Endothelial cell of umbilical vein (primary cell): Measurements from ENCODE around the gene OR10G4. TPM values are rescaled to one million over a fixed set of nuclear protein-coding genes. Genes with fewer than 3 reads are reported as not detected.
"Not testable (repeated sequence)": the region's sequence is repeated elsewhere in the genome, so short reads cannot be mapped to it uniquely, and the experiment has no call there.

Experiments
- BruUV-seq: library from RNA; stranded (reverse); fragments of 400-500 nt; replicated peaks from 2 replicates; lab custom pipeline; 2021; lab: Mats Ljungman, UMichigan
- CTCF ChIA-PET: fragments of 300-600, 350-600 bp; sonication (Branson Sonifier 250); formaldehyde crosslinking; loops from one replicate; lab custom pipeline; 2021; ENCODE audit warnings: antibody characterized with exemption, inconsistent platforms; lab: Charles Lee
- POLR2A ChIA-PET: fragments of 300-600, 350-600 bp; sonication (Branson Sonifier 250); formaldehyde crosslinking; loops from one replicate; lab custom pipeline; 2021; ENCODE audit warnings: antibody characterized with exemption, inconsistent platforms; lab: Charles Lee
- DNase-seq: peaks from one replicate; pipeline ENCODE4 v3.0.0-alpha.2; 2011; ENCODE audit warnings: low read depth, low spot score
- FAIRE-seq: peaks from 2 replicates; lab custom pipeline; 2011; peaks lifted over from hg19 to GRCh38; lab: Jason Lieb, UNC
- H2AFZ ChIP-seq: 2 replicates; pipeline ENCODE4 v1.6.0; 2012; ENCODE audit warnings: low read depth, low read length, control low read depth, inconsistent platforms
- H3K27ac ChIP-seq: 2 replicates; pipeline ENCODE4 v1.5.1; 2011; ENCODE audit warnings: low read depth, mild to moderate bottlenecking, control low read depth, low read length, moderate library complexity; ENCODE audit not compliant: insufficient read depth
- H3K27me3 ChIP-seq, 2 experiments: 2 replicates each; pipeline versions ENCODE4 v1.6.0 to v1.6.1; 2011; ENCODE audit warnings: low read length in 2 of 2, mixed read lengths in 1 of 2; ENCODE audit not compliant: control insufficient read depth in 2 of 2, insufficient read depth in 2 of 2
- H3K36me3 ChIP-seq, 2 experiments: 2 replicates in 1 of 2; 3 replicates in 1 of 2; pipeline ENCODE4 v1.5.1; 2011; ENCODE audit warnings: low read length in 2 of 2, mild to moderate bottlenecking in 1 of 2, moderate library complexity in 1 of 2; ENCODE audit not compliant: control insufficient read depth in 2 of 2, insufficient read depth in 2 of 2; ENCODE audit errors: extremely low read depth in 1 of 2
- H3K4me1 ChIP-seq: 3 replicates; pipeline ENCODE4 v1.5.1; 2011; ENCODE audit warnings: mild to moderate bottlenecking, low read length; ENCODE audit not compliant: control insufficient read depth, insufficient read depth; ENCODE audit errors: extremely low read depth
- H3K4me2 ChIP-seq: 2 replicates; pipeline ENCODE4 v1.6.1; 2011; ENCODE audit warnings: low read length, control low read depth, mixed read lengths; ENCODE audit not compliant: insufficient read depth
- H3K4me3 ChIP-seq, 3 experiments: fragments of 200-600 bp in 1 of 3; sonication (generic), shearing (Covaris generic) in 1 of 3; replicated peaks in 1 of 3; 2 replicates each; pipeline ENCODE4 v1.5.1; 2011 to 2016; ENCODE audit warnings: control low read depth in 3 of 3, low read length in 3 of 3, mild to moderate bottlenecking in 2 of 3, inconsistent platforms in 1 of 3, low read depth in 1 of 3, moderate library complexity in 1 of 3; ENCODE audit not compliant: insufficient read depth in 1 of 3
- H3K79me2 ChIP-seq: 2 replicates; pipeline ENCODE4 v1.6.0; 2012; ENCODE audit warnings: low read length, inconsistent platforms; ENCODE audit not compliant: control insufficient read depth, insufficient read depth
- H3K9ac ChIP-seq: replicated peaks from 2 replicates; pipeline ENCODE3; 2011; ENCODE audit warnings: low read length, control low read depth; ENCODE audit not compliant: insufficient read depth; ENCODE audit errors: extremely low read depth
- H3K9me1 ChIP-seq: replicated peaks from 3 replicates; pipeline ENCODE4 v1.6.0; 2011; ENCODE audit warnings: mild to moderate bottlenecking, low read length; ENCODE audit not compliant: control insufficient read depth, insufficient read depth; ENCODE audit errors: extremely low read depth
- H3K9me3 ChIP-seq: replicated peaks from 2 replicates; pipeline ENCODE4 v1.5.1; 2012; ENCODE audit warnings: low read length, inconsistent platforms; ENCODE audit not compliant: control insufficient read depth, insufficient read depth
- H4K20me1 ChIP-seq: replicated peaks from 2 replicates; pipeline ENCODE3; 2011; ENCODE audit warnings: mild to moderate bottlenecking, low read length; ENCODE audit not compliant: control insufficient read depth, insufficient read depth; ENCODE audit errors: extremely low read depth
- CTCF ChIP-seq, 2 donors: IDR thresholded peaks; 1 replicate in 1 of 2; 2 replicates in 1 of 2; pipeline ENCODE4 v1.5.1; 2011; ENCODE audit warnings: low read length in 2 of 2, mild to moderate bottlenecking in 2 of 2, moderate library complexity in 2 of 2, control low read depth in 1 of 2, inconsistent platforms in 1 of 2, low read depth in 1 of 2; ENCODE audit not compliant: insufficient read depth in 1 of 2; ENCODE audit errors: extremely low read depth in 1 of 2
- EZH2 ChIP-seq: IDR thresholded peaks from 2 replicates; pipeline ENCODE4 v1.6.1; 2012; ENCODE audit warnings: borderline replicate concordance, low read depth, mild to moderate bottlenecking, moderate library complexity, low read length, inconsistent platforms; ENCODE audit not compliant: severe bottlenecking
- FOS ChIP-seq: IDR thresholded peaks from 2 replicates; pipeline ENCODE4 v1.6.1; 2011; ENCODE audit warnings: mild to moderate bottlenecking, low read length, moderate library complexity, borderline replicate concordance; ENCODE audit not compliant: insufficient read depth
- GATA2 ChIP-seq: IDR thresholded peaks from 2 replicates; pipeline ENCODE4 v1.7.0; 2011; ENCODE audit warnings: low read depth, mild to moderate bottlenecking, moderate library complexity, mixed read lengths, low read length; ENCODE audit not compliant: insufficient read length, insufficient read depth
- JUN ChIP-seq: IDR thresholded peaks from 2 replicates; pipeline ENCODE4 v1.6.1; 2011; ENCODE audit warnings: borderline replicate concordance, low read depth; ENCODE audit not compliant: insufficient read length, insufficient read depth
- MAX ChIP-seq: IDR thresholded peaks from 2 replicates; pipeline ENCODE4 v1.6.1; 2011; ENCODE audit not compliant: insufficient read depth, insufficient read length
- MYC ChIP-seq: IDR thresholded peaks from one replicate; pipeline ENCODE4 v1.6.1; 2011; ENCODE audit warnings: mild to moderate bottlenecking, low read depth, low read length
- POLR2A ChIP-seq: IDR thresholded peaks from 2 replicates; pipeline ENCODE4 v1.6.1; 2012; ENCODE audit warnings: low read depth, mild to moderate bottlenecking, control low read depth, low read length
- POLR2AphosphoS5 ChIP-seq: IDR thresholded peaks from 2 replicates; pipeline ENCODE4 v1.6.1; 2012; ENCODE audit warnings: low read depth, mild to moderate bottlenecking, control low read depth, low read length, moderate library complexity; ENCODE audit not compliant: insufficient read depth
- dilution Hi-C: fragments of 300-500 bp; cut with MboI; formaldehyde crosslinking; loops from one replicate; pipeline ENCODE4 v1.15.0; 2019; ENCODE audit warnings: low sequenced_read_pairs; ENCODE audit not compliant: extremely low pct_ligation_motif_present
- intact Hi-C: fragments of 100-400 bp; cut with micrococcal nuclease; formaldehyde crosslinking; loops from one replicate; pipeline ENCODE4 v1.10.0; 2022
- polyA plus RNA-seq, 4 experiments: library from polyadenylated mRNA; depleted of rRNA in 3 of 4; stranded (reverse) in 3 of 4; unstranded in 1 of 4; fragments of >200 nt; gene quantifications; 2 replicates each; pipeline versions ENCODE4 v1.2.1 to v1.2.3, GENCODE V29; 2011 to 2012; ENCODE audit warnings: missing spikeins in 1 of 4
- total RNA-seq: library from RNA; stranded (reverse); gene quantifications from 2 replicates; pipeline ENCODE4 v1.2.3, GENCODE V29; 2021

The OR10G4 gene
- total and polyA plus RNA-seq, 2 donors (not counting 3 experiments of a cell fraction or from before 2014, with no cell fraction given): not detected

- Histone ChIP-seq H3K9me1 (no peaks in the 10 kb centered on the region), H3K27ac (no peak within 1 kb of the TSS), H3K79me2 (no peaks in the 10 kb centered on the region), H3K4me1 (peaks cover under 1% of the 10 kb centered on the region), H3K4me2 (no peak within 1 kb of the TSS), H3K27me3 (peaks cover 0 to 3% of the 10 kb centered on the region in 2 experiments), H3K9me3 (no peaks in the 10 kb centered on the region), H3K9ac (no peak within 1 kb of the TSS), H4K20me1 (no peaks in the 10 kb centered on the region), H3K4me3 (no peak within 1 kb of the TSS), H3K36me3 (no peaks in the 10 kb centered on the region), H2AFZ (no peak within 1 kb of the TSS)
- POLR2A ChIA-PET: no interaction called here
- no TSS peak for BruUV-seq
- dilution Hi-C loops (no loop called here), intact Hi-C loops (no loop called here)
- TF ChIP-seq GATA2: no peak
- no peak for TF ChIP-seq JUN
- TF ChIP-seq MYC: no peak
- TF ChIP-seq CTCF (IDR thresholded peaks at IDR 0.05; ENCODE audit: extremely low read depth in 1 of 2, insufficient read depth in 1 of 2, low read depth in 1 of 2, low read length in 2 of 2): no peak
- TF ChIP-seq FOS: no peak
- no peak for TF ChIP-seq MAX
- TF ChIP-seq POLR2A: no peak
- no peak for TF ChIP-seq EZH2
- TF ChIP-seq POLR2AphosphoS5: no peak
- CTCF ChIA-PET: no interaction called here
- no peak for DNase-seq
- no peak for FAIRE-seq
Measured at GRCh38 chr11:123995119-123995518, 17.7 kb upstream of the OR10G4 start, which contains the start of gene OR10G6. Gene OR10G6 (minus strand): TSS chr11:123995161. CDS start chr11:123995161, 0 bp downstream.

- DNase-seq, BruUV-seq, H3K27ac ChIP-seq, intact Hi-C loops, H3K9me1 ChIP-seq, H3K9ac ChIP-seq, H4K20me1 ChIP-seq, FAIRE-seq, H3K4me3 ChIP-seq, H3K27me3 ChIP-seq, H3K4me1 ChIP-seq, H3K79me2 ChIP-seq, POLR2A ChIA-PET, CTCF ChIA-PET, H2AFZ ChIP-seq, H3K4me2 ChIP-seq, dilution Hi-C loops, H3K36me3 ChIP-seq, H3K9me3 ChIP-seq: not testable (repeated sequence)
Measured at GRCh38 chr11:124015837-124016236, 3.0 kb downstream of the OR10G4 start.
